GM23338 (cell line): ENCODE results near the gene GPR151. TPM values are rescaled to one million over a fixed set of nuclear protein-coding genes. Genes with fewer than 3 reads are reported as not detected.
"Not testable (repeated sequence)": the region's sequence is repeated elsewhere in the genome, so short reads cannot be mapped to it uniquely, and the experiment has no call there.

ENCODE experiments used
- ATAC-seq: fragments of 200-7000 bp; cut with Tn5 transposase; 3 replicates; pipeline ENCODE4 v1.9.1; 2020
- DNase-seq: peaks from one replicate; pipeline ENCODE4 v3.0.0-alpha.2; 2015; ENCODE audit warnings: low spot score
- H2AFZ ChIP-seq: fragments of 200-600 bp; sonication (generic); 2 replicates; pipeline ENCODE4 v1.8.0; 2016; ENCODE audit warnings: antibody characterized with exemption, mild to moderate bottlenecking, moderate library complexity
- H3F3A ChIP-seq: fragments of 200-600 bp; sonication (generic); replicated peaks from 2 replicates; pipeline ENCODE4 v1.8.0; 2017; ENCODE audit warnings: antibody characterized with exemption, mixed run types, low read depth
- H3K27ac ChIP-seq: fragments of 200-600 bp; sonication (generic); 2 replicates; pipeline ENCODE4 v1.6.1; 2016; ENCODE audit warnings: low read depth
- H3K27me3 ChIP-seq: fragments of 200-600 bp; sonication (generic); 2 replicates; pipeline ENCODE4 v1.8.0; 2016; ENCODE audit warnings: mild to moderate bottlenecking, mixed run types, moderate library complexity; ENCODE audit not compliant: insufficient read depth
- H3K36me3 ChIP-seq: fragments of 200-600 bp; sonication (generic); 2 replicates; pipeline ENCODE4 v1.8.0; 2016; ENCODE audit warnings: mild to moderate bottlenecking; ENCODE audit not compliant: insufficient read depth
- H3K4me1 ChIP-seq: fragments of 200-600 bp; sonication (generic); 2 replicates; pipeline ENCODE4 v1.8.0; 2016; ENCODE audit warnings: mild to moderate bottlenecking, moderate library complexity; ENCODE audit not compliant: insufficient read depth
- H3K4me2 ChIP-seq: fragments of 200-600 bp; sonication (generic); 2 replicates; pipeline ENCODE4 v1.7.1; 2017; ENCODE audit warnings: mixed run types
- H3K4me3 ChIP-seq: fragments of 200-600 bp; sonication (generic); 2 replicates; pipeline ENCODE4 v1.6.1; 2016; ENCODE audit warnings: mixed run types
- H3K79me2 ChIP-seq: fragments of 200-600 bp; sonication (generic); replicated peaks from 2 replicates; pipeline ENCODE4 v1.8.0; 2017; ENCODE audit warnings: mild to moderate bottlenecking; ENCODE audit not compliant: insufficient read depth
- H3K9me2 ChIP-seq: fragments of 200-600 bp; sonication (generic); 2 replicates; pipeline ENCODE4 v1.8.0; 2017; ENCODE audit not compliant: insufficient read depth
- H4K20me1 ChIP-seq: fragments of 200-600 bp; sonication (generic); replicated peaks from 2 replicates; pipeline ENCODE4 v1.8.0; 2017; ENCODE audit warnings: mild to moderate bottlenecking; ENCODE audit not compliant: insufficient read depth
- H3K27ac Mint-ChIP-seq: 2 replicates; pipeline ENCODE4 v1.8.0; 2020; ENCODE audit warnings: inconsistent platforms, mild to moderate bottlenecking, moderate library complexity, mixed read lengths
- H3K27me3 Mint-ChIP-seq: 3 replicates; pipeline ENCODE4 v1.8.0; 2022; ENCODE audit warnings: low read depth, mild to moderate bottlenecking, moderate library complexity, mixed read lengths, inconsistent platforms; ENCODE audit not compliant: insufficient read depth, poor library complexity
- H3K36me3 Mint-ChIP-seq: 3 replicates; pipeline ENCODE4 v1.8.0; 2021; ENCODE audit warnings: low read depth, mild to moderate bottlenecking, inconsistent platforms, moderate library complexity, mixed read lengths
- H3K4me1 Mint-ChIP-seq: 3 replicates; pipeline ENCODE4 v1.8.0; 2020; ENCODE audit warnings: mild to moderate bottlenecking, inconsistent platforms, mixed read lengths
- H3K4me3 Mint-ChIP-seq: 3 replicates; pipeline ENCODE4 v1.8.0; 2021; ENCODE audit warnings: moderate library complexity, mild to moderate bottlenecking, inconsistent platforms, mixed read lengths
- H3K9me3 Mint-ChIP-seq: 3 replicates; pipeline ENCODE4 v1.8.0; 2020; ENCODE audit warnings: moderate library complexity, mild to moderate bottlenecking, inconsistent platforms, mixed read lengths
- CREB1 ChIP-seq: fragments of 250-450 bp; sonication (Bioruptor Pico); IDR thresholded peaks from 2 replicates; pipeline ENCODE4 v1.5.0; 2020; ENCODE audit warnings: low read depth, mild to moderate bottlenecking, moderate library complexity
- ZNF114 ChIP-seq: fragments of 250-450 bp; sonication (Bioruptor Pico); IDR thresholded peaks from 2 replicates; pipeline ENCODE4 v1.5.0; 2020; ENCODE audit warnings: mild to moderate bottlenecking, moderate library complexity
- ZNF331 ChIP-seq: fragments of 250-450 bp; sonication (Bioruptor Pico); IDR thresholded peaks from 2 replicates; pipeline ENCODE4 v1.5.0; 2020; ENCODE audit warnings: low read depth, mild to moderate bottlenecking, moderate library complexity
- ZNF462 ChIP-seq: fragments of 250-450 bp; sonication (Bioruptor Pico); IDR thresholded peaks from 2 replicates; pipeline ENCODE4 v1.5.0; 2020; ENCODE audit warnings: mild to moderate bottlenecking, moderate library complexity
- polyA plus RNA-seq: library from polyadenylated mRNA; unstranded; fragments of >200 nt; fragmentation: Nextera tagmentation; extraction: Ambion mirVana; gene quantifications from 2 replicates; pipeline ENCODE4 v1.2.1, GENCODE V29; 2016
- total RNA-seq: library from RNA; depleted of rRNA; stranded (reverse); fragments of >200 nt; shearing (Covaris generic); gene quantifications from 2 replicates; pipeline ENCODE4 v1.2.3, GENCODE V29; 2014
- TF ChIP-seq, protein P1 (sequence below): IDR thresholded peaks from 2 replicates; pipeline ENCODE4 v1.6.1; 2016; ENCODE audit warnings: antibody characterized with exemption
- TF ChIP-seq, protein P2 (sequence below), 2 experiments: fragments of 200-600 bp in 1 of 2; sonication (generic) in 1 of 2; conservative IDR thresholded peaks; 2 replicates each; pipeline versions ENCODE4 v1.5.1 to v1.6.1; 2016 to 2017; ENCODE audit warnings: antibody characterized with exemption in 2 of 2, low read depth in 2 of 2, mild to moderate bottlenecking in 2 of 2, moderate library complexity in 1 of 2

Gene GPR151
- total and polyA plus RNA-seq, 2 experiments from 2014 or later = not detected

- TF ChIP-seq CREB1 (CRISPR knock-in tag) (no peak), ZNF462 (CRISPR knock-in tag) (no peak), ZNF114 (CRISPR knock-in tag) (no peak), ZNF331 (no peak)
- TF ChIP-seq, protein P1, sequence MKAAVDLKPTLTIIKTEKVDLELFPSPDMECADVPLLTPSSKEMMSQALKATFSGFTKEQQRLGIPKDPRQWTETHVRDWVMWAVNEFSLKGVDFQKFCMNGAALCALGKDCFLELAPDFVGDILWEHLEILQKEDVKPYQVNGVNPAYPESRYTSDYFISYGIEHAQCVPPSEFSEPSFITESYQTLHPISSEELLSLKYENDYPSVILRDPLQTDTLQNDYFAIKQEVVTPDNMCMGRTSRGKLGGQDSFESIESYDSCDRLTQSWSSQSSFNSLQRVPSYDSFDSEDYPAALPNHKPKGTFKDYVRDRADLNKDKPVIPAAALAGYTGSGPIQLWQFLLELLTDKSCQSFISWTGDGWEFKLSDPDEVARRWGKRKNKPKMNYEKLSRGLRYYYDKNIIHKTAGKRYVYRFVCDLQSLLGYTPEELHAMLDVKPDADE = no peak
Measured at GRCh38 chr5:146560205-146560812, 44.3 kb upstream of the GPR151 start (continued).

GRCh38 chr5:146556884-146557283, 40.9 kb upstream of the GPR151 start:
- not testable (repeated sequence) for H3K4me3 Mint-ChIP-seq, H3K4me3 ChIP-seq, H3K27ac ChIP-seq, H3K4me1 ChIP-seq, H3F3A ChIP-seq, H3K27me3 ChIP-seq, H3K36me3 ChIP-seq, H4K20me1 ChIP-seq, H3K36me3 Mint-ChIP-seq, H3K79me2 ChIP-seq, H3K4me2 ChIP-seq, ATAC-seq, H3K27ac Mint-ChIP-seq, H3K27me3 Mint-ChIP-seq, H3K9me2 ChIP-seq, H2AFZ ChIP-seq, DNase-seq
- Mint-ChIP-seq H3K9me3 (peaks cover 12% of the 10 kb centered on the region), H3K4me1 (peaks cover 15% of the 10 kb centered on the region)
- TF ChIP-seq, protein P2, sequence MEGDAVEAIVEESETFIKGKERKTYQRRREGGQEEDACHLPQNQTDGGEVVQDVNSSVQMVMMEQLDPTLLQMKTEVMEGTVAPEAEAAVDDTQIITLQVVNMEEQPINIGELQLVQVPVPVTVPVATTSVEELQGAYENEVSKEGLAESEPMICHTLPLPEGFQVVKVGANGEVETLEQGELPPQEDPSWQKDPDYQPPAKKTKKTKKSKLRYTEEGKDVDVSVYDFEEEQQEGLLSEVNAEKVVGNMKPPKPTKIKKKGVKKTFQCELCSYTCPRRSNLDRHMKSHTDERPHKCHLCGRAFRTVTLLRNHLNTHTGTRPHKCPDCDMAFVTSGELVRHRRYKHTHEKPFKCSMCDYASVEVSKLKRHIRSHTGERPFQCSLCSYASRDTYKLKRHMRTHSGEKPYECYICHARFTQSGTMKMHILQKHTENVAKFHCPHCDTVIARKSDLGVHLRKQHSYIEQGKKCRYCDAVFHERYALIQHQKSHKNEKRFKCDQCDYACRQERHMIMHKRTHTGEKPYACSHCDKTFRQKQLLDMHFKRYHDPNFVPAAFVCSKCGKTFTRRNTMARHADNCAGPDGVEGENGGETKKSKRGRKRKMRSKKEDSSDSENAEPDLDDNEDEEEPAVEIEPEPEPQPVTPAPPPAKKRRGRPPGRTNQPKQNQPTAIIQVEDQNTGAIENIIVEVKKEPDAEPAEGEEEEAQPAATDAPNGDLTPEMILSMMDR (conservative IDR thresholded peaks at IDR 0.05; ENCODE audit: low read depth in 2 of 2) = peak; percentile 33 to 59
